Fibroblast of villous mesenchyme (primary cell): ENCODE measurements around the gene PDE1C. TPM values are rescaled to one million over a fixed set of nuclear protein-coding genes. Genes with fewer than 3 reads are reported as not detected.

Source experiments
- DNase-seq: peaks from one replicate; pipeline ENCODE4 v3.0.0-alpha.2; 2010; ENCODE audit warnings: low read depth
- H3K4me3 ChIP-seq: 2 replicates; pipeline ENCODE4 v1.5.1; 2011; ENCODE audit warnings: low read depth, mild to moderate bottlenecking, low read length
- CTCF ChIP-seq: IDR thresholded peaks from 2 replicates; pipeline ENCODE4 v1.5.1; 2012; ENCODE audit warnings: low read depth, mild to moderate bottlenecking, low read length; ENCODE audit not compliant: insufficient read depth
- total RNA-seq: library from RNA; depleted of rRNA; stranded (reverse); fragments of >200 nt; gene quantifications from 2 replicates; pipeline ENCODE4 v1.2.3, GENCODE V29; 2012

The PDE1C gene
- total RNA-seq, 1 donor, result 4.7 TPM

GRCh38 chr7:32047801-32048200 lies 22.4 kb downstream of the PDE1C start:
- TF ChIP-seq CTCF, result no peak
- no peak for DNase-seq
- H3K4me3 ChIP-seq, result no peak overlapping the region

GRCh38 chr7:32047075-32047474 lies 23.1 kb downstream of the PDE1C start:
- no peak for DNase-seq
- TF ChIP-seq CTCF, result no peak

GRCh38 chr7:32045228-32045627 lies 25.0 kb downstream of the PDE1C start:
- H3K4me3 ChIP-seq, result no peak overlapping the region
- TF ChIP-seq CTCF, result no peak

More at GRCh38 chr7:32047075-32047474, 23.1 kb downstream of the PDE1C start:
- no peak overlapping the region for H3K4me3 ChIP-seq

GRCh38 chr7:32044739-32045138 lies 25.5 kb downstream of the PDE1C start:
- TF ChIP-seq CTCF, result no peak
- no peak for DNase-seq
- H3K4me3 ChIP-seq, result no peak overlapping the region

More at GRCh38 chr7:32045228-32045627, 25.0 kb downstream of the PDE1C start:
- no peak for DNase-seq

GRCh38 chr7:32043688-32044087 lies 26.5 kb downstream of the PDE1C start:
- no peak for TF ChIP-seq CTCF
- no peak for DNase-seq
- H3K4me3 ChIP-seq, result no peak overlapping the region

- no peak for DNase-seq
- no peak overlapping the region for H3K4me3 ChIP-seq
- peak; percentile 6 for TF ChIP-seq CTCF
Observed at GRCh38 chr7:32042900-32043299, 27.3 kb downstream of the PDE1C start.

GRCh38 chr7:32039000-32039756 lies 31.0 kb downstream of the PDE1C start:
- TF ChIP-seq CTCF, result no peak
- H3K4me3 ChIP-seq, result no peak overlapping the region
- DNase-seq, result no peak
